ENCODE measurements around the gene TMEM235.

TMEM235 gene

DNA sequence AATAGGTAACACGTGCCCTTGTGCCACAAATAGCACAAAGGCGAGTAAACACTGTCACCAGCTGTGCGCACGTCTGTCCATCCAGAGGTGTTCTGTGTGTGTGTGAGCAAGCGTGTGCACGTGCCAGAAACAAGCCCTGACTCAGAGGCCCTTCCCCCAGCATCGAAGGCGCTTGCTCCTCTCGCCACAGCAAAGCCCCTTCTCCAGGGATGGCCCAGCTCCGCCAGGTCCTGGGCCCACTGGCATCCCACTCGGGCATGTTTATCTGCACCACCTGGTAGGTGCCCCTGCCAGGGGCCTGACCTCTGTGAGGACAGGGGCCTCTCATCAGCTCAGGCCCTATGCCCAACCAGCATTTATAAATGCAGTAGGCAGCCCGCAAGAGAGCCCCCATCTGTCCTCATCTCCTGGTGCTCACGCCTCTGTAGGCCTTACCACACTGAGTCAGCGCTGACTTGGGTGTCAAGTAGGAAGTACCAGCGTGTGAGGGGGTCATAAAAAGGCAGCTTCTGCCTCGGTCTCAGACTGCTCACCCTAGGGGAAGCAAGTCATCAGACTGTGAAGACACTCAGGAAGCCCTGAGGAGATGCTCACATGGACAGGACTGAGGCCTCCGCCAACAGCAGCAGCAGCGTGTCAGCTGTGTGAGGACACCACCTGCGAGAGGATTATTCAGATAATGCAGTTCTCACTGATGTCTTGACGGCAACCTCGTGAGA lies 10.8 kb downstream of the TMEM235 start:
- Histone ChIP-seq H3K4me1 (ENCODE audit: control insufficient read depth, insufficient read depth, low read length) (no peaks in the 10 kb centered on the region), H3K9me3 (ENCODE audit: control insufficient read depth, insufficient read depth, low read length) (no peaks in the 10 kb centered on the region), H3K36me3 (ENCODE audit: control insufficient read depth, insufficient read depth, low read length) (no peaks in the 10 kb centered on the region), H3K9ac (ENCODE audit: low read depth, low read length) (no peak overlapping the region), H3K4me3 (ENCODE audit: low read depth, low read length) (no peak overlapping the region), H3K27me3 (ENCODE audit: control insufficient read depth, insufficient read depth, low read length) (no peaks in the 10 kb centered on the region)

- Histone ChIP-seq H3K4me3 (ENCODE audit: low read depth, low read length) (no peak overlapping the region), H3K9me3 (ENCODE audit: control insufficient read depth, insufficient read depth, low read length) (no peaks in the 10 kb centered on the region), H3K4me1 (ENCODE audit: control insufficient read depth, insufficient read depth, low read length) (peaks cover 2% of the 10 kb centered on the region), H3K27me3 (ENCODE audit: control insufficient read depth, insufficient read depth, low read length) (no peaks in the 10 kb centered on the region), H3K36me3 (ENCODE audit: control insufficient read depth, insufficient read depth, low read length) (no peaks in the 10 kb centered on the region), H3K9ac (ENCODE audit: low read depth, low read length) (no peak overlapping the region)
Observed at GRCh38 chr17:78247304-78247703, 15.9 kb downstream of the TMEM235 start.

DNA sequence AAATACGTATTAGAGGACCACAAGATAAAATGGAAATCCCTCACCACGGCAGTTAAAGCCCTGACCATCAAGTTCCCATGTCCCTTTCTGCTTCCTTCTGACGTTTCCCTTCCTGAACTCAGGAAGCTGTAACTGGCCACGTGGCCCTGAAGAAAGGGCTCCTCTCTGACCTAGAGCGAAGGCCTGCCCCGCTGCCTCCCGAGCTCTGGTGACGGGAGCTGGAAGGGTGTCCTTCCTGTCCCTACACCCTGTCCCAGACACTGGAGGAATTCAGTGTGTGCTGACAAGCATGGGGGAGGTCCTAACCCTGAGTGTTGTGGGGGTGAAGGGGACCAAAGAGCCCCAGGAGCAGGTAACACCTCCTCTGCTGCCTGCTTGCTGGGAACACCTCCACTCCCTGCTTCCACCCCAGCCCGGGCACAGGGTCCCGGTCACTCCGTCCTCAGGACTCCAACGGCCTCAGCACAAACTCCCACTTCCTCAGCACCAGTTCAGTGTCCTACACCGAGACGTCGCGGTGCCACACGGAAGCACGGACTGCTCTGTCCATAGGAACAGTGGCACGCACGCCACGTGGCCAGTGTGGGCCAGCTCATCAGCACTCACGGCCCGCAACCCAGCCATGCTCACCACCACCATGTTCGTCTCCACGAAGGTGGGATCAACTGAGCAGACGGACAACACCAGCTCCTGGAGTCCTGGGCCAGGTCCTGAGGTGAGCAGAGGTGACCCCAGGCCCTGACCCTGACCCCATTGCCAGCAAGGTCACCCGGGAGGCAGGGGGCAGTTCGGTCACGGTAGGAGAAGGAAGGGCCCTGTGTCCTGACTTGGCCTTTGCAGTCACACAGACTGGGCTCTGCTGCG lies 16.9 kb downstream of the TMEM235 start:
- H3K4me1 ChIP-seq (ENCODE audit: control insufficient read depth, insufficient read depth, low read length), result peaks cover 6% of the 10 kb centered on the region
- H3K9me3 ChIP-seq (ENCODE audit: control insufficient read depth, insufficient read depth, low read length), result no peaks in the 10 kb centered on the region
- H3K27me3 ChIP-seq (ENCODE audit: control insufficient read depth, insufficient read depth, low read length), result no peaks in the 10 kb centered on the region
- H3K4me3 ChIP-seq (ENCODE audit: low read depth, low read length), result no peak overlapping the region
- no peak overlapping the region for H3K9ac ChIP-seq (ENCODE audit: low read depth, low read length)
- H3K36me3 ChIP-seq (ENCODE audit: control insufficient read depth, insufficient read depth, low read length), result no peaks in the 10 kb centered on the region

DNA sequence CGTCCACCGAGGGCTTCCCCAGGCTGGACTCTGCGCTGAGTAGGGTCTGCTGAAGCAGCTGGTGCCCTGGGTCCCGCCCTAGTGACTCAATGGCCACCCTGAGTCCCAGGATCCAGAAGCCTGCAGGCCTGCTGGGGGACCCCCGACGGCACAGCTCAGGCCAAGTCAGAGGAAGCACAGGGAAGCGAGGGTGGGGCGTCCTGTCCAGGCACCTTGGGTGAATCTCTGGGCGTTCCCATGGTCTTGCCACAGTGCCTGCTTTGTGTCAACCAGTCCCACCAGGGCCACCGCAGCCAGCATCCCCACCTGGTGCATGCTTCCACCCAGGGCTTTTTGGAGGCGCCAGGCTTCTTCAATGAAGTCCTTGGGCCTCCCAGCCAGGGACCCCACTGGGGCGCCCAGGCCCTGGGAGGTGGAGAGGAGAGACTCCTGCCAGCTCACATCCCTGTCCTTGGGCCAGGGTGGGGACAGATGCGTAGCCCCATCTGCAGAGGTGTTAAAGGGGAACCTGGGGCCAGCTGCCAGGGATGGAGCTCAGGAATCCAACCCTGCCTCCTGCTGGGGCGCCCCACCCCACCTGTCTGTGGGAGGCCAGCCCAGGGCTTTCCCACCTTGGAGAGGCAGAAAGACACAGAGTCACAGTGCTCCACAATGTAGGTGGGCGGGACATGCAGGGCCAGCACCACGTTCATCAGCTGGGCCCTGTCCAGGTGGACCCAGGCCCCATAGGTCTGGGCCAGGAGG lies 17.8 kb downstream of the TMEM235 start:
- no peak overlapping the region for H3K9ac ChIP-seq (ENCODE audit: low read depth, low read length)
- peaks cover 7% of the 10 kb centered on the region for H3K4me1 ChIP-seq (ENCODE audit: control insufficient read depth, insufficient read depth, low read length)
- H3K27me3 ChIP-seq (ENCODE audit: control insufficient read depth, insufficient read depth, low read length), result no peaks in the 10 kb centered on the region
- H3K9me3 ChIP-seq (ENCODE audit: control insufficient read depth, insufficient read depth, low read length), result no peaks in the 10 kb centered on the region
- no peaks in the 10 kb centered on the region for H3K36me3 ChIP-seq (ENCODE audit: control insufficient read depth, insufficient read depth, low read length)
- H3K4me3 ChIP-seq (ENCODE audit: low read depth, low read length), result no peak overlapping the region

GRCh38 chr17:78249818-78250806 lies 18.7 kb downstream of the TMEM235 start:
- Histone ChIP-seq H3K36me3 (ENCODE audit: control insufficient read depth, insufficient read depth, low read length) (no peaks in the 10 kb centered on the region), H3K9ac (ENCODE audit: low read depth, low read length) (no peak overlapping the region), H3K4me1 (ENCODE audit: control insufficient read depth, insufficient read depth, low read length) (peaks cover 7% of the 10 kb centered on the region), H3K9me3 (ENCODE audit: control insufficient read depth, insufficient read depth, low read length) (no peaks in the 10 kb centered on the region), H3K27me3 (ENCODE audit: control insufficient read depth, insufficient read depth, low read length) (no peaks in the 10 kb centered on the region), H3K4me3 (ENCODE audit: low read depth, low read length) (no peak overlapping the region)

- Histone ChIP-seq H3K4me3 (ENCODE audit: low read depth, low read length) (no peak overlapping the region), H3K9ac (ENCODE audit: low read depth, low read length) (no peak overlapping the region), H3K4me1 (ENCODE audit: control insufficient read depth, insufficient read depth, low read length) (peaks cover 7% of the 10 kb centered on the region)
Observed at GRCh38 chr17:78250891-78251772, 19.7 kb downstream of the TMEM235 start.

GRCh38 chr17:78251773-78252103 lies 20.3 kb downstream of the TMEM235 start:
- H3K4me1 ChIP-seq (ENCODE audit: control insufficient read depth, insufficient read depth, low read length), result peaks cover 10% of the 10 kb centered on the region
- H3K9ac ChIP-seq (ENCODE audit: low read depth, low read length), result no peak overlapping the region
- no peak overlapping the region for H3K4me3 ChIP-seq (ENCODE audit: low read depth, low read length)
- H3K9me3 ChIP-seq (ENCODE audit: control insufficient read depth, insufficient read depth, low read length), result no peaks in the 10 kb centered on the region
- H3K36me3 ChIP-seq (ENCODE audit: control insufficient read depth, insufficient read depth, low read length), result no peaks in the 10 kb centered on the region
- no peaks in the 10 kb centered on the region for H3K27me3 ChIP-seq (ENCODE audit: control insufficient read depth, insufficient read depth, low read length)

More at GRCh38 chr17:78250891-78251772, 19.7 kb downstream of the TMEM235 start:
- H3K9me3 ChIP-seq (ENCODE audit: control insufficient read depth, insufficient read depth, low read length), result no peaks in the 10 kb centered on the region
- H3K36me3 ChIP-seq (ENCODE audit: control insufficient read depth, insufficient read depth, low read length), result no peaks in the 10 kb centered on the region
- no peaks in the 10 kb centered on the region for H3K27me3 ChIP-seq (ENCODE audit: control insufficient read depth, insufficient read depth, low read length)

- Histone ChIP-seq H3K4me1 (ENCODE audit: control insufficient read depth, insufficient read depth, low read length) (peaks cover 10% of the 10 kb centered on the region), H3K9ac (ENCODE audit: low read depth, low read length) (no peak overlapping the region), H3K4me3 (ENCODE audit: low read depth, low read length) (no peak overlapping the region)
Observed at GRCh38 chr17:78252111-78252634, 20.7 kb downstream of the TMEM235 start.

DNA sequence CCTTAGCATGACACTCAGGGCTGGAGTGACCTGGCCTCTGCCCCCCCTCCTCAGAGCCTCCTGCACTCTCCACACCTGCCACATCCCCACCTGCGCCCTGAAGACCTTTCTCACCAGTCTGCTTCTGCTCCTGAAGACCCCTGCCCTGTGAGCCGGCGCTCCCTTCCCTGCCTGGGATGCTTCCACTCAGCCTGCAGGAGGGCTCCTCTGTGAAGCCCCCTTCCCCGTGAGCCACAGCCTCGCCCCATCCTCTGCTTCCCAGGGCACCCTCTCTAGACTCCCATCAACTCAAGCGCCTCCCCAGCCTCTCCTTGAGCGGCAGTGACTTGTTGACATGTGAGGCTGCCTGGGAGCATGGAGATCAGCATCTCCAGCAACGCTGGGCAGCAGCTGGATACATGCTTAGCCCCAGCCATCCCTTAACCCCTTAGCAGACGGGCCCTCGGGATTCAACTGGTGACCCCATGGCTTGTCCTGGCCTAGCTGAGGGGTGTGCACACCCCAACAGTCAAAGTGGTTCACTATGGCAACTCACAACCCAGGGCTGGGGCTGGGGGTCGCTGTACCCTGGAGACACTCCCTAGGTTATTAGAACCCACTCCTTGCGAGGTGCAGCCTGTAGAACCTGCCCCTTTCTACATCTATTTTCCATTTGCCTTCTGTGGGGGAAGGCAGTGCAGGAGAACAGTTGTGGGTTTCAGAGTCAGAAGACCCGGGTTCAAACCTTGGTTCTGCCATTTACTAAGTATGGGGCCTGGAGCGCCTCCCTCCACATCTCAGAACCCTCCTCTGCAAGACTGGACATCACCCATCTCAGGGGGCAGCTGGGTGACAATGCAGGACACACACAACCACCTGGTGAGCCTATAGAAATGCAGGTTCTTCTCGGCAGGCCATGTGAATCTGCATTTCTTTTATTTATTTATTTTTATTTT lies 21.5 kb downstream of the TMEM235 start:
- H3K4me3 ChIP-seq (ENCODE audit: low read depth, low read length), result no peak overlapping the region
- H3K27me3 ChIP-seq (ENCODE audit: control insufficient read depth, insufficient read depth, low read length), result no peaks in the 10 kb centered on the region
- peaks cover 10% of the 10 kb centered on the region for H3K4me1 ChIP-seq (ENCODE audit: control insufficient read depth, insufficient read depth, low read length)
- H3K9ac ChIP-seq (ENCODE audit: low read depth, low read length), result no peak overlapping the region
- H3K9me3 ChIP-seq (ENCODE audit: control insufficient read depth, insufficient read depth, low read length), result no peaks in the 10 kb centered on the region
- H3K36me3 ChIP-seq (ENCODE audit: control insufficient read depth, insufficient read depth, low read length), result no peaks in the 10 kb centered on the region

More at GRCh38 chr17:78252111-78252634, 20.7 kb downstream of the TMEM235 start:
- no peaks in the 10 kb centered on the region for H3K9me3 ChIP-seq (ENCODE audit: control insufficient read depth, insufficient read depth, low read length)
- H3K36me3 ChIP-seq (ENCODE audit: control insufficient read depth, insufficient read depth, low read length), result no peaks in the 10 kb centered on the region
- no peaks in the 10 kb centered on the region for H3K27me3 ChIP-seq (ENCODE audit: control insufficient read depth, insufficient read depth, low read length)
